Measurements from ENCODE around the gene MIPOL1. TPM values are rescaled to one million over a fixed set of nuclear protein-coding genes. Genes with fewer than 3 reads are reported as not detected.
A peak's percentile ranks its signal among the peaks of the same experiment; 100 is the strongest.

The MIPOL1 gene
- total RNA-seq, 2 donors from 2014 or later = 9.0 to 11.7 TPM

GRCh38 chr14:37587881-37588666, 390.3 kb downstream of the MIPOL1 start:
- intact Hi-C loops (cut with DNase I) = no loop called here
- ATAC-seq (no peak), DNase-seq (peak; percentile 12)

- ATAC-seq (no peak), DNase-seq (no peak)
- intact Hi-C loops (cut with DNase I) = no loop called here
Observed at GRCh38 chr14:37588667-37588955, 390.9 kb downstream of the MIPOL1 start.

GRCh38 chr14:37588956-37589714, 391.4 kb downstream of the MIPOL1 start:
- intact Hi-C loops (cut with DNase I) = no loop called here
- ATAC-seq = no peak

GRCh38 chr14:37589715-37590427, 392.1 kb downstream of the MIPOL1 start:
- no peak for DNase-seq
- intact Hi-C loops (cut with DNase I) = loop anchor here in 1 of 2 donors (10.0 kb wide), 1 partner anchor 345 kb away; no protein-coding TSS in a partner anchor
- no peak for ATAC-seq

More at GRCh38 chr14:37588956-37589714, 391.4 kb downstream of the MIPOL1 start:
- DNase-seq = no peak

- ATAC-seq (no peak), DNase-seq (no peak)
- intact Hi-C loops (cut with DNase I) = loop anchor here in 1 of 2 donors (10.0 kb wide), 1 partner anchor 346 kb away; no protein-coding TSS in a partner anchor
Observed at GRCh38 chr14:37590428-37591139, 392.8 kb downstream of the MIPOL1 start.

GRCh38 chr14:37591311-37591940, 393.7 kb downstream of the MIPOL1 start:
- intact Hi-C loops (cut with DNase I) = loop anchor here in 1 of 2 donors (10.0 kb wide), 1 partner anchor 347 kb away; no protein-coding TSS in a partner anchor
- no peak for DNase-seq
- peak in 1 of 2 donors; percentile 13 for ATAC-seq

- ATAC-seq (no peak), DNase-seq (peak; percentile 12)
- intact Hi-C loops (cut with DNase I) = loop anchor here in 1 of 2 donors (10.0 kb wide), 1 partner anchor 347 kb away; no protein-coding TSS in a partner anchor
Observed at GRCh38 chr14:37591941-37592481, 394.3 kb downstream of the MIPOL1 start.

GRCh38 chr14:37592482-37593408, 395.0 kb downstream of the MIPOL1 start:
- DNase-seq = peak; percentile 16
- no peak for ATAC-seq
- intact Hi-C loops (cut with DNase I) = loop anchor here in 1 of 2 donors (10.0 kb wide), 1 partner anchor 348 kb away; no protein-coding TSS in a partner anchor

- intact Hi-C loops (cut with DNase I) = loop anchor here in 1 of 2 donors (10.0 kb wide), 1 partner anchor 349 kb away; no protein-coding TSS in a partner anchor
- ATAC-seq (no peak), DNase-seq (no peak)
Observed at GRCh38 chr14:37593511-37594237, 395.9 kb downstream of the MIPOL1 start.

- peak; percentile 47 for DNase-seq
- intact Hi-C loops (cut with DNase I) = loop anchor here in 1 of 2 donors (10.0 kb wide), 1 partner anchor 350 kb away; no protein-coding TSS in a partner anchor
- ATAC-seq = peak in 1 of 2 donors; percentile 24
Observed at GRCh38 chr14:37594238-37594970, 396.7 kb downstream of the MIPOL1 start.

GRCh38 chr14:37594971-37595808, 397.5 kb downstream of the MIPOL1 start, which contains the start of the genes FOXA1 and TTC6:
TSS of gene FOXA1 (minus strand) at chr14:37595249. CDS start at chr14:37594972, 277 bp downstream.
TSS of gene TTC6 (plus strand) at chr14:37595629. CDS start at chr14:37622065, 26,436 bp downstream.
- ATAC-seq (peak; percentile 27 to 28), DNase-seq (peak; percentile 18)
- intact Hi-C loops (cut with DNase I) = loop anchor here in 1 of 2 donors (10.0 kb wide), 1 partner anchor 350 kb away; no protein-coding TSS in a partner anchor

GRCh38 chr14:37595809-37596621, 398.3 kb downstream of the MIPOL1 start:
- ATAC-seq = peak in 1 of 2 donors; percentile 8
- DNase-seq = peak; percentile 14
- intact Hi-C loops (cut with DNase I) = loop anchor here in 1 of 2 donors (10.0 kb wide), 1 partner anchor 351 kb away; no protein-coding TSS in a partner anchor

GRCh38 chr14:37596790-37597472, 399.2 kb downstream of the MIPOL1 start:
- no peak for ATAC-seq
- intact Hi-C loops (cut with DNase I) = loop anchor here in 1 of 2 donors (10.0 kb wide), 1 partner anchor 352 kb away; no protein-coding TSS in a partner anchor
- DNase-seq = no peak
